ENCODE data around the gene ANKRD16.

DNA sequence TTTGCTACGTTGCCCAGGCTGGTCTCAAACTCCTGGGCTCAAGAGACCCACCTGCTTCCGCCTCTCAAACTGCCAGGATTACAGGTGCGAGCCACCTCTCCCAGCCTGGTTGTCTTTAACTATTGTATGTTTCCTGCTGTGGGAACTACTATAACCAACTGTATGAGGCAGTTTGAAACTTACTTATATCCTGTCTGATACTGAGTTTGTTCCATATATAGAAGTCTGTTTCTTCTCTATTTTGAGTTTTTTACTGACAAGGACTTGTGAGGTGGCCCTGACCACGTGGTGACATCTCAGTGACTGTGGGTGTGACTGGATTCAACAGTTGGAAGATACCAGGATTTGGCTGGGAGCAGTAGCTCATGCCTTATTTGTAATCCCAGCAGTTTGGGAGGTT, 14.5 kb upstream of the ANKRD16 start:
- TF ChIP-seq, protein P1, sequence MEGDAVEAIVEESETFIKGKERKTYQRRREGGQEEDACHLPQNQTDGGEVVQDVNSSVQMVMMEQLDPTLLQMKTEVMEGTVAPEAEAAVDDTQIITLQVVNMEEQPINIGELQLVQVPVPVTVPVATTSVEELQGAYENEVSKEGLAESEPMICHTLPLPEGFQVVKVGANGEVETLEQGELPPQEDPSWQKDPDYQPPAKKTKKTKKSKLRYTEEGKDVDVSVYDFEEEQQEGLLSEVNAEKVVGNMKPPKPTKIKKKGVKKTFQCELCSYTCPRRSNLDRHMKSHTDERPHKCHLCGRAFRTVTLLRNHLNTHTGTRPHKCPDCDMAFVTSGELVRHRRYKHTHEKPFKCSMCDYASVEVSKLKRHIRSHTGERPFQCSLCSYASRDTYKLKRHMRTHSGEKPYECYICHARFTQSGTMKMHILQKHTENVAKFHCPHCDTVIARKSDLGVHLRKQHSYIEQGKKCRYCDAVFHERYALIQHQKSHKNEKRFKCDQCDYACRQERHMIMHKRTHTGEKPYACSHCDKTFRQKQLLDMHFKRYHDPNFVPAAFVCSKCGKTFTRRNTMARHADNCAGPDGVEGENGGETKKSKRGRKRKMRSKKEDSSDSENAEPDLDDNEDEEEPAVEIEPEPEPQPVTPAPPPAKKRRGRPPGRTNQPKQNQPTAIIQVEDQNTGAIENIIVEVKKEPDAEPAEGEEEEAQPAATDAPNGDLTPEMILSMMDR (IDR thresholded peaks at IDR 0.05), result no peak
- TF ChIP-seq POLR2A (IDR thresholded peaks at IDR 0.05), result no peak
- no peak for TF ChIP-seq EP300 (IDR thresholded peaks at IDR 0.05)
- TF ChIP-seq POLR2AphosphoS5 (IDR thresholded peaks at IDR 0.05), result no peak

Data from upper lobe of left lung (tissue), 4 donors.